ENCODE data around the gene ARHGAP6. TPM values are rescaled to one million over a fixed set of nuclear protein-coding genes. Genes with fewer than 3 reads are reported as not detected.

ARHGAP6 gene
- total RNA-seq, 4 donors from 2014 or later, result 17.2 to 47.0 (median 21.6) TPM

DNA sequence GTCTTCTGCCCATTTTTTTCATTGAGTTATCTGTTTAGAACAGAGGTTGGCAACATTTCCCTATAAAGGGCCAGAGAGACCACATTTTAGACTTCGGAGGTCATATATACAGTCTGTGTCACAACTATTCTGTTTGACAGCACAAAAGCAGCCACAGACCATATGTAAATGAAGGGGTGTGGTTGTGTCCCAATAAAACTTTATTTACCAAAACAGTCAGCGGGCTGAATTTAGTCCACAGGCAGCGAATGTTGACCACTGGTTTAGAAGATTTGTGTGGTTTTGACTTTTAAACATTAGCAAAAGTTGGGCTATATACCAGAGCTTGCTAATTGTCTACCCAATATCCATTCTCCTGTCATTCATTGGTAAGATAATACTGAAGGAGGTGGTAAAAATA, 221.7 kb downstream of the ARHGAP6 start:
- no peaks in the 10 kb centered on the region for H3K9me3 ChIP-seq
- H3K4me3 ChIP-seq, result no peak overlapping the region
- TF ChIP-seq, protein P1, sequence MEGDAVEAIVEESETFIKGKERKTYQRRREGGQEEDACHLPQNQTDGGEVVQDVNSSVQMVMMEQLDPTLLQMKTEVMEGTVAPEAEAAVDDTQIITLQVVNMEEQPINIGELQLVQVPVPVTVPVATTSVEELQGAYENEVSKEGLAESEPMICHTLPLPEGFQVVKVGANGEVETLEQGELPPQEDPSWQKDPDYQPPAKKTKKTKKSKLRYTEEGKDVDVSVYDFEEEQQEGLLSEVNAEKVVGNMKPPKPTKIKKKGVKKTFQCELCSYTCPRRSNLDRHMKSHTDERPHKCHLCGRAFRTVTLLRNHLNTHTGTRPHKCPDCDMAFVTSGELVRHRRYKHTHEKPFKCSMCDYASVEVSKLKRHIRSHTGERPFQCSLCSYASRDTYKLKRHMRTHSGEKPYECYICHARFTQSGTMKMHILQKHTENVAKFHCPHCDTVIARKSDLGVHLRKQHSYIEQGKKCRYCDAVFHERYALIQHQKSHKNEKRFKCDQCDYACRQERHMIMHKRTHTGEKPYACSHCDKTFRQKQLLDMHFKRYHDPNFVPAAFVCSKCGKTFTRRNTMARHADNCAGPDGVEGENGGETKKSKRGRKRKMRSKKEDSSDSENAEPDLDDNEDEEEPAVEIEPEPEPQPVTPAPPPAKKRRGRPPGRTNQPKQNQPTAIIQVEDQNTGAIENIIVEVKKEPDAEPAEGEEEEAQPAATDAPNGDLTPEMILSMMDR (IDR thresholded peaks at IDR 0.05), result no peak
- no peak for TF ChIP-seq POLR2A (IDR thresholded peaks at IDR 0.05)
- H3K27me3 ChIP-seq, result no peaks in the 10 kb centered on the region
- peaks cover 0 to 6% of the 10 kb centered on the region in 2 donors for H3K4me1 ChIP-seq
- H3K27ac ChIP-seq, result no peak overlapping the region
- no peak for DNase-seq
- H3K36me3 ChIP-seq, result no peaks in the 10 kb centered on the region
- intact Hi-C loops (cut with DNase I; ENCODE audit: low total_unique reads), result no loop called here

- intact Hi-C loops (cut with DNase I; ENCODE audit: low total_unique reads), result no loop called here
- peak overlapping the region in 1 of 2 donors; percentile 74 for H3K27ac ChIP-seq
- no peaks in the 10 kb centered on the region for H3K9me3 ChIP-seq
- no peaks in the 10 kb centered on the region for H3K4me1 ChIP-seq
- no peak overlapping the region for H3K4me3 ChIP-seq
- DNase-seq, result no peak
- H3K27me3 ChIP-seq, result no peaks in the 10 kb centered on the region
- TF ChIP-seq POLR2A (IDR thresholded peaks at IDR 0.05), result no peak
- TF ChIP-seq, protein P1 (IDR thresholded peaks at IDR 0.05), result no peak
- no peaks in the 10 kb centered on the region for H3K36me3 ChIP-seq
Observed at GRCh38 chrX:11439846-11440245, 225.9 kb downstream of the ARHGAP6 start.

GRCh38 chrX:11438767-11439166, 227.0 kb downstream of the ARHGAP6 start:
- no peaks in the 10 kb centered on the region for H3K36me3 ChIP-seq
- no peak for DNase-seq
- TF ChIP-seq POLR2A (IDR thresholded peaks at IDR 0.05), result no peak
- TF ChIP-seq, protein P1 (IDR thresholded peaks at IDR 0.05), result no peak
- peak overlapping the region; percentile 45 to 74 for H3K27ac ChIP-seq
- no peak overlapping the region for H3K4me3 ChIP-seq
- H3K9me3 ChIP-seq, result no peaks in the 10 kb centered on the region
- intact Hi-C loops (cut with DNase I; ENCODE audit: low total_unique reads), result no loop called here
- no peaks in the 10 kb centered on the region for H3K27me3 ChIP-seq
- H3K4me1 ChIP-seq, result no peaks in the 10 kb centered on the region

GRCh38 chrX:11438380-11438723, 227.4 kb downstream of the ARHGAP6 start:
- no peaks in the 10 kb centered on the region for H3K4me1 ChIP-seq
- no peak for DNase-seq
- intact Hi-C loops (cut with DNase I; ENCODE audit: low total_unique reads), result no loop called here
- TF ChIP-seq POLR2A (IDR thresholded peaks at IDR 0.05), result no peak
- TF ChIP-seq, protein P1 (IDR thresholded peaks at IDR 0.05), result no peak
- H3K9me3 ChIP-seq, result no peaks in the 10 kb centered on the region
- H3K4me3 ChIP-seq, result no peak overlapping the region
- peak overlapping the region; percentile 45 to 74 for H3K27ac ChIP-seq
- no peaks in the 10 kb centered on the region for H3K36me3 ChIP-seq
- no peaks in the 10 kb centered on the region for H3K27me3 ChIP-seq

- peak overlapping the region; percentile 45 to 74 for H3K27ac ChIP-seq
- no peak for DNase-seq
- no peaks in the 10 kb centered on the region for H3K9me3 ChIP-seq
- H3K36me3 ChIP-seq, result no peaks in the 10 kb centered on the region
- intact Hi-C loops (cut with DNase I; ENCODE audit: low total_unique reads), result no loop called here
- no peaks in the 10 kb centered on the region for H3K27me3 ChIP-seq
- TF ChIP-seq POLR2A (IDR thresholded peaks at IDR 0.05), result no peak
- TF ChIP-seq, protein P1 (IDR thresholded peaks at IDR 0.05), result no peak
- H3K4me1 ChIP-seq, result no peaks in the 10 kb centered on the region
- no peak overlapping the region for H3K4me3 ChIP-seq
Observed at GRCh38 chrX:11437642-11438379, 227.9 kb downstream of the ARHGAP6 start.

Data from uterus (tissue), 4 donors.